SHP77 treated with DMSO at 0.1 percent for 48 hours (cell line): ENCODE measurements around the gene OR4K14.
"Not testable (repeated sequence)": the region's sequence is repeated elsewhere in the genome, so short reads cannot be mapped to it uniquely, and the experiment has no call there.

Experiments used
- DNase-seq: peaks from one replicate; lab custom pipeline; 2025; lab: John Stamatoyannopoulos, UW

Gene OR4K14

DNA sequence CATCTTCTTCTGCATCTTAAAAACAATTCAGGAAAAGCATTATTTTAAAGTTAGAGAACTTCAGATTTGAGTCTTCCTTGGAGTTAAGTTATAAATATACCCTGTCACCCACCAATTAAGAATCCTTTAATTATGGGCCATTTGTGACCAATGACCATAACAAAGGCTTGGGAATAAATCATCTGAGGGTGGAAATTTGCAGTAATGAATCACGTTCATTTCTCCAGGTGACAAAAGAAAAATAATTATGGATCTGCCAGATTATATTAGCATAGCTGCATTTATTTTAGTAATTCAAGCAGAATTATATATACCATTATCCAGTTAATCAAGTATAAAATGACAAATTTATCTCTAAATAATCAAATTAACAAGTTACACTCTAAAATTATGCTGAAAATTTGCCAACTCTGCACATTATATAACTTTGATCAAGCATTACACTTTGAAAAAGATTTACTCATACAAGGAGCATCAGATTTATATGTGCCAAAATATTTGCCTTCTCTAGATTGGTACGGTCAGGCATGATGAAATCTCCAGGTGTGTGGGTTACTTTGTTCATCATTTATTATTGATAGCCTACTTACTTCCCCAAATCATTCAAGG lies at the start of gene OR4K14:
Gene OR4K14 (minus strand): TSS at position 51 of the 609 bp plus-strand sequence. CDS start 4,114 bp downstream, outside the sequence.
- no peak for DNase-seq

DNA sequence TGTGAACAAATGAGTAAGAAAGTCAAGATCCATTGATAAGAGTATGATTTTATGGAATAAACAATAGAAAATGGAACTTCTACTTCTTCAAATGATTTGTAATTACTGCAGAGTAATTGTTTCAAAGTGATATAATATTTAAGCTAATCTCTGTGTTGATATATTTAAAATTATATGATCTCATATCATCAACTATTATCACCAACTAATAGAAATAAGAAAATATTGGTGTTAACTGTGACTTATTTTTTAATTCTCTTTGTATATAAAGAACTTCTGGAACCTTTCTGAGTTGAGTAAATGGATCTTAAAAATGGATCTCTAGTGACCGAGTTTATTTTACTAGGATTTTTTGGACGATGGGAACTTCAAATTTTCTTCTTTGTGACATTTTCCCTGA lies 40.6 kb upstream of the OR4K14 start, which contains the start of gene OR4L1:
Gene OR4L1 (plus strand): TSS at position 301 of the 400 bp plus-strand sequence. CDS start 0 bp downstream, at position 301.
- DNase-seq: no peak

- no peak for DNase-seq
These were observed 29.1 kb upstream of the OR4K14 start for GRCh38 chr14:20048202-20048601.

DNA sequence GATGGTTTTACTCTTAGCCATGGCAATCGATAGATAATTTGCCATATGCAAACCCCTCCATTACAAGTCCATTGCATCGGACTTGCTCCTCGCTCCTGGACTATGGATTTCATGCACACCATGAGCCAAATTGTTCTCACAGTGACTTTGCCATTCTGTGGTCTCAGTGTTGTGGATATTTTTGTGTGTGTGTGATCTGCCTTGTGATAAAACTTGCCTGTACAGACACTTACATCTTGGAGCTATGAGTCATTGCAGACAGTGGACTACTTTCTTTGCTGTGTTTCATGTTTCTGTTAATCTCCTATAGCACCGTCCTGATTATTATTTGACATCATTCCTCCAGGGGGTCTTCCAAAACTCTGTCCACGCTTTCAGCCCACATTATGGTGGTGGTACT lies 25.1 kb upstream of the OR4K14 start:
- no peak for DNase-seq

GRCh38 chr14:20035938-20036337 lies 16.8 kb upstream of the OR4K14 start, which contains the start of gene OR4K13:
TSS of gene OR4K13 (minus strand) at chr14:20036038. CDS start at chr14:20034758, 1,280 bp downstream.
- no peak for DNase-seq

DNA sequence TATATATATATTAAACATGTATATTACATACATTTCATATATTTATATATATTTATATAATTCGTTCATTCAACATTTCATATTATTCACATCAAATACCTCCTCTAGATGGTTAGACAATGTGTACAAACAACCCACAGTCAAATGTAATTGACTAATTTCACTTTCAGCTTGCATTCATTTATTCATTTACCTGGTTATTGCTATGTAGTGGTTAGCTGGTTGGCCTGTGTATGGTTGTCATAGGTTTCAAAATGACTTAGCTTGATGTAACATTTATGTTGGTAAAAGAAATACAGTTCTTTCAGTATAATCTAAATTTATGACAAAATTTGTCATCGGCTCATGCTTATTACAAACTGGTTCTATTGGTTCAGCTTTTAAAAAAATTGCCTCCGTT lies 16.3 kb upstream of the OR4K14 start:
- no peak for DNase-seq

GRCh38 chr14:20031058-20031457 lies 12.0 kb upstream of the OR4K14 start:
- no peak for DNase-seq

- no peak for DNase-seq
These were observed 11.0 kb downstream of the OR4K14 start for GRCh38 chr14:20008156-20008555.

DNA sequence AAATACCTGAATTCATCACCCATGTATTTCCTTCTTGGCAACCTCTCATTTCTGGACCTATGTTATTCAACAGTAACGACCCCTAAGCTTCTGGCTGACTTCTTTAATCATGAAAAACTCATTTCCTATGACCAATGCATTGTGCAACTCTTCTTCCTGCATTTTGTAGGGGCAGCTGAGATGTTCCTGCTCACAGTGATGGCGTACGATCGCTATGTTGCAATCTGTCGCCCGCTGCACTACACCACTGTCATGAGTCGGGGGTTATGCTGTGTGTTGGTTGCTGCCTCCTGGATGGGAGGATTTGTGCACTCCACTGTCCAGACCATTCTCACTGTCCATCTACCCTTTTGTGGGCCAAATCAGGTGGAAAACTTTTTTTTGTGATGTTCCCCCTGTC lies 16.8 kb downstream of the OR4K14 start:
- DNase-seq: no peak

- no peak for DNase-seq
These were observed 17.2 kb downstream of the OR4K14 start, which contains the start of gene OR4Q2 for GRCh38 chr14:20001863-20002262. TSS of gene OR4Q2 (plus strand) at chr14:20002163.

DNA sequence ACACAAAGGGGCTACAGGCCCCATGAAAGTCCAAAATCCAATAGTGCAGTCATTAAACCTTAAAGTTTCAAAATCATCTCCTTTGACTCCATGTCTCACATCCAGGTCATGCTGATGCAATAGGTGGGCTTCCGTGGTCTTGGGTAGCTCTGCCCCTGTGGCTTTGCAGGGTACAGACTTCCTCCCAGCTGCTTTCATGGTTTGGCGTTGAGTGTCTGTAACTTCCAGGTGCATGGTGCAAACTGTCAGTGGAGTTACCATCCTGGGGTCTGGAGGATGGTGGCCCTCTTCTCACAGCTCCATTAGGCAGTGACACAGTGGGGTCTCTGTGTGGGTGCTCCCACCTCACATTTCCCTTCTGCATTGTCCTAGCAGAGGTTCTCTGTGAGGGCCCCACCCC lies 25.7 kb downstream of the OR4K14 start:
- DNase-seq: no peak

DNA sequence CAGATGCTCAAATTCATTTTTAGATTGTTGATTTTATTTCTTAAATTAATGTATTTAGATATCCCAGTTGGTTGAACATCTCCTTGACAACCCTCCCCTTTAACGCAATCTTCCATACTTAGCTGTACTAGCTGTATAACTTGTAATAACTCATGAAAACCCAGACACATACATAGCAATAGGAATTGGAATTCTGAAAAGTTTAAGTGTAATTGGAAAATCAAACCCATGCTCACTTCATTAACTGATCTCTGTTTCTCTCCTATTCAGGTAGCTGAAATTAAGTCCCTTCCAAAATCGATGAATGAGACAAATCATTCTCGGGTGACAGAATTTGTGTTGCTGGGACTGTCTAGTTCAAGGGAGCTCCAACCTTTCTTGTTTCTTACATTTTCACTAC lies 43.8 kb downstream of the OR4K14 start, which contains the start of gene OR4K15:
Gene OR4K15 (plus strand): TSS at position 301 of the 400 bp plus-strand sequence. CDS start 0 bp downstream, at position 301.
- DNase-seq: no peak

DNA sequence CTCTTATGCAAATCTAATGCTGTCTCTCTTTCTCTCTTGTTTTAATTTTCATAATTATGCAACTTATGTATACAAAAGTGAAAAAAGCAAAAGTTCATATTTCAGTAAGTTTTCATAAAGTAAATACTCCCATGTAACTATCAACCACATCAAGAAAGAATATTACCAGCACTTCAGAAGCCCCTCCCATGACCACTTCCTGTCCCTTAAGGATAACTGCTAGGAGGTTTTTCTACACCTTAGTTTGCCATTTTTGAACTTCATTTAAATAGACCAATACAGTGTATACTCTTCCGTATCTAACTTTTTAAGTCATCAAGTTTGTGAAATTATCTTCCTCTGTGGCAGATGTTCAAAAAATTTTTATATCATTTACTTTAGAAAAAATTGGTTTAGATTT lies 44.3 kb downstream of the OR4K14 start:
- no peak for DNase-seq

GRCh38 chr14:19969735-19970134 lies 49.4 kb downstream of the OR4K14 start:
- DNase-seq: not testable (repeated sequence)
